Germinal center (tissue), 1 donor: ENCODE measurements around the gene ABHD15.

Source experiments
- DNase-seq: peaks from one replicate; pipeline ENCODE4 v3.0.0; 2012; ENCODE audit warnings: mixed read lengths, low spot score

ABHD15 gene

GRCh38 chr17:29518359-29518758 lies 48.5 kb downstream of the ABHD15 start:
- DNase-seq: no peak

- DNase-seq: no peak
Observed at GRCh38 chr17:29514792-29515191, 52.0 kb downstream of the ABHD15 start.

- DNase-seq: no peak
Observed at GRCh38 chr17:29510953-29511352, 55.9 kb downstream of the ABHD15 start.
